ENCODE measurements around the gene GNAT3.

DNA sequence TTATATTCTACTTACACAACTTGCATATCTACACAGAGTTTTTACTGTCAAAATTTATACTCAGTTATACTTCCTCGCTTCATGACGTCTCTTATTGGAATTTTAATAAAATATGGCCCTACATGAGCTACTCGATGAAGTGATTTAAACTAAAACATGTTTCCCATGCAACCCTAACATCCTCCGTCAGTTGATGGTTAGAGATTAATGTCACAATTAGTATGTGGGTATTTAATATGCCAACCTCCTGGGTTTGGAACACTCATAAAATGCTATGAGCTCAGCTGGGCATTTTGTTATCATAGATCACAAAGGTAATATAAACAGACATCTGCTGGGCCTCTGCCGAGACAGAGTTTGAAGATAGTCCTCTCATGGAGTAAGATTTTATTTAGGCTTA lies 66.5 kb downstream of the GNAT3 start:
- TF ChIP-seq, protein P1, sequence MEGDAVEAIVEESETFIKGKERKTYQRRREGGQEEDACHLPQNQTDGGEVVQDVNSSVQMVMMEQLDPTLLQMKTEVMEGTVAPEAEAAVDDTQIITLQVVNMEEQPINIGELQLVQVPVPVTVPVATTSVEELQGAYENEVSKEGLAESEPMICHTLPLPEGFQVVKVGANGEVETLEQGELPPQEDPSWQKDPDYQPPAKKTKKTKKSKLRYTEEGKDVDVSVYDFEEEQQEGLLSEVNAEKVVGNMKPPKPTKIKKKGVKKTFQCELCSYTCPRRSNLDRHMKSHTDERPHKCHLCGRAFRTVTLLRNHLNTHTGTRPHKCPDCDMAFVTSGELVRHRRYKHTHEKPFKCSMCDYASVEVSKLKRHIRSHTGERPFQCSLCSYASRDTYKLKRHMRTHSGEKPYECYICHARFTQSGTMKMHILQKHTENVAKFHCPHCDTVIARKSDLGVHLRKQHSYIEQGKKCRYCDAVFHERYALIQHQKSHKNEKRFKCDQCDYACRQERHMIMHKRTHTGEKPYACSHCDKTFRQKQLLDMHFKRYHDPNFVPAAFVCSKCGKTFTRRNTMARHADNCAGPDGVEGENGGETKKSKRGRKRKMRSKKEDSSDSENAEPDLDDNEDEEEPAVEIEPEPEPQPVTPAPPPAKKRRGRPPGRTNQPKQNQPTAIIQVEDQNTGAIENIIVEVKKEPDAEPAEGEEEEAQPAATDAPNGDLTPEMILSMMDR (IDR thresholded peaks at IDR 0.05; ENCODE audit: insufficient read depth, low read length): no peak
- TF ChIP-seq REST (IDR thresholded peaks at IDR 0.05; ENCODE audit: insufficient replicate concordance, low read depth) (no peak), POLR2AphosphoS5 (IDR thresholded peaks at IDR 0.05; ENCODE audit: low read depth) (no peak), GABPA (IDR thresholded peaks at IDR 0.05; ENCODE audit: low read depth) (no peak), SPI1 (IDR thresholded peaks at IDR 0.05; ENCODE audit: borderline replicate concordance, low read depth) (no peak)
